ENCODE data around the gene F2R. TPM values are rescaled to one million over a fixed set of nuclear protein-coding genes. Genes with fewer than 3 reads are reported as not detected.

Gene F2R
- total RNA-seq, 1 experiment from 2014 or later, result 6.3 TPM

GRCh38 chr5:76703707-76704106 is 12.2 kb upstream of the F2R start:
- Histone ChIP-seq H3K9me3 (no peaks in the 10 kb centered on the region), H3K36me3 (ENCODE audit: control insufficient read depth, insufficient read depth, low read length) (no peaks in the 10 kb centered on the region; the same call in 1 of the 2 replicates), H3K27me3 (replicated peaks; ENCODE audit: control insufficient read depth, insufficient read depth, low read length) (no peaks in the 10 kb centered on the region), H3K4me3 (ENCODE audit: low read depth, low read length) (no peak overlapping the region), H3K4me1 (no peaks in the 10 kb centered on the region)
- intact Hi-C loops (cut with micrococcal nuclease; ENCODE audit: unreplicated experiment), result no loop called here
- Mint-ChIP-seq H3K4me1 (ENCODE audit: low read depth, unreplicated experiment) (no peaks in the 10 kb centered on the region), H3K27me3 (ENCODE audit: insufficient read depth, unreplicated experiment) (no peaks in the 10 kb centered on the region), H3K4me3 (ENCODE audit: unreplicated experiment) (no peak overlapping the region), H3K36me3 (ENCODE audit: insufficient read depth, unreplicated experiment) (peaks cover 19% of the 10 kb centered on the region), H3K9me3 (ENCODE audit: unreplicated experiment) (no peaks in the 10 kb centered on the region), H3K27ac (ENCODE audit: unreplicated experiment) (no peak overlapping the region)
- CTCF ChIA-PET, result interaction anchor here (0.5 kb wide), 1 partner anchor 33 kb away, joined by 3 read pairs; no protein-coding TSS in a partner anchor
- TF ChIP-seq CTCF (IDR thresholded peaks at IDR 0.05; ENCODE audit: insufficient read depth in 1 of 2, low read depth in 1 of 2, low read length in 1 of 2, severe bottlenecking in 1 of 2, unreplicated experiment in 1 of 2), result no peak
- no peak for DNase-seq
- POLR2A ChIA-PET, result no interaction called here
- no TSS peak for BruUV-seq (replicated peaks)

GRCh38 chr5:76704131-76704663 is 11.7 kb upstream of the F2R start:
- ChIA-PET POLR2A (no interaction called here), CTCF (interaction anchor here (0.5 kb wide), 1 partner anchor 33 kb away, joined by 3 read pairs; no protein-coding TSS in a partner anchor)
- no peak for TF ChIP-seq CTCF (IDR thresholded peaks at IDR 0.05; ENCODE audit: insufficient read depth in 1 of 2, low read depth in 1 of 2, low read length in 1 of 2, severe bottlenecking in 1 of 2, unreplicated experiment in 1 of 2)
- Histone ChIP-seq H3K27me3 (replicated peaks; ENCODE audit: control insufficient read depth, insufficient read depth, low read length) (no peaks in the 10 kb centered on the region), H3K4me1 (no peaks in the 10 kb centered on the region), H3K36me3 (ENCODE audit: control insufficient read depth, insufficient read depth, low read length) (no peaks in the 10 kb centered on the region; the same call in 1 of the 2 replicates), H3K9me3 (no peaks in the 10 kb centered on the region), H3K4me3 (ENCODE audit: low read depth, low read length) (no peak overlapping the region)
- intact Hi-C loops (cut with micrococcal nuclease; ENCODE audit: unreplicated experiment), result no loop called here
- BruUV-seq (replicated peaks), result no TSS peak
- Mint-ChIP-seq H3K4me1 (ENCODE audit: low read depth, unreplicated experiment) (no peaks in the 10 kb centered on the region), H3K27me3 (ENCODE audit: insufficient read depth, unreplicated experiment) (no peaks in the 10 kb centered on the region), H3K27ac (ENCODE audit: unreplicated experiment) (no peak overlapping the region), H3K9me3 (ENCODE audit: unreplicated experiment) (no peaks in the 10 kb centered on the region), H3K36me3 (ENCODE audit: insufficient read depth, unreplicated experiment) (peaks cover 19% of the 10 kb centered on the region), H3K4me3 (ENCODE audit: unreplicated experiment) (no peak overlapping the region)
- no peak for DNase-seq

- no peaks in the 10 kb centered on the region for H3K9me3 Mint-ChIP-seq (ENCODE audit: unreplicated experiment)
- Histone ChIP-seq H3K27me3 (replicated peaks; ENCODE audit: control insufficient read depth, insufficient read depth, low read length) (no peaks in the 10 kb centered on the region), H3K36me3 (ENCODE audit: control insufficient read depth, insufficient read depth, low read length) (no peaks in the 10 kb centered on the region; the same call in 1 of the 2 replicates), H3K4me3 (ENCODE audit: low read depth, low read length) (no peak overlapping the region), H3K4me1 (no peaks in the 10 kb centered on the region), H3K9me3 (no peaks in the 10 kb centered on the region)
- no peak for TF ChIP-seq CTCF (IDR thresholded peaks at IDR 0.05; ENCODE audit: insufficient read depth in 1 of 2, low read depth in 1 of 2, low read length in 1 of 2, severe bottlenecking in 1 of 2, unreplicated experiment in 1 of 2)
- CTCF ChIA-PET, result no interaction called here
- BruUV-seq (replicated peaks), result no TSS peak
- no peaks in the 10 kb centered on the region for H3K27me3 Mint-ChIP-seq (ENCODE audit: insufficient read depth, unreplicated experiment)
- H3K4me1 Mint-ChIP-seq (ENCODE audit: low read depth, unreplicated experiment), result no peaks in the 10 kb centered on the region
- no peak overlapping the region for H3K4me3 Mint-ChIP-seq (ENCODE audit: unreplicated experiment)
- POLR2A ChIA-PET, result no interaction called here
- intact Hi-C loops (cut with micrococcal nuclease; ENCODE audit: unreplicated experiment), result no loop called here
- peaks cover 19% of the 10 kb centered on the region for H3K36me3 Mint-ChIP-seq (ENCODE audit: insufficient read depth, unreplicated experiment)
- H3K27ac Mint-ChIP-seq (ENCODE audit: unreplicated experiment), result no peak overlapping the region
- no peak for DNase-seq
These were observed 10.4 kb upstream of the F2R start for GRCh38 chr5:76705574-76705973.
